SK-N-SH (cell line): ENCODE measurements around the gene PSMC3. TPM values are rescaled to one million over a fixed set of nuclear protein-coding genes. Genes with fewer than 3 reads are reported as not detected.
A peak's percentile ranks its signal among the peaks of the same experiment; 100 is the strongest.

ENCODE experiments used
- CTCF ChIA-PET: fragments of 300-600, 350-600 bp; formaldehyde crosslinking; extraction: SDS; loops from one replicate; lab custom pipeline; 2021; lab: Yijun Ruan, JAX
- POLR2A ChIA-PET: fragments of 350-600 bp; sonication (Branson Sonifier 250); formaldehyde crosslinking; extraction: SDS; loops from one replicate; lab custom pipeline; 2020; ENCODE audit warnings: antibody characterized with exemption, inconsistent platforms; lab: Yijun Ruan, JAX
- DNase-seq: peaks from one replicate; pipeline ENCODE4 v3.0.0; 2012
- H2AFZ ChIP-seq: fragments of 200-600 bp; sonication (generic); 2 replicates; pipeline ENCODE4 v1.8.1; 2016; ENCODE audit warnings: antibody characterized with exemption, mild to moderate bottlenecking, low read depth
- H3F3A ChIP-seq: fragments of 200-600 bp; sonication (generic); replicated peaks from 2 replicates; pipeline ENCODE3; 2016; ENCODE audit warnings: antibody characterized with exemption, mild to moderate bottlenecking; ENCODE audit not compliant: insufficient read depth
- H3K27ac ChIP-seq, 2 experiments: fragments of 200-500 bp in 1 of 2; fragments of 200-600 bp in 1 of 2; sonication (Bioruptor generic) in 1 of 2; sonication (generic), shearing (Covaris generic) in 1 of 2; 2 replicates each; pipeline versions ENCODE4 v1.5.1 to v1.6.1; 2014 to 2016; ENCODE audit warnings: low read depth in 2 of 2, inconsistent platforms in 1 of 2, low read length in 1 of 2, mild to moderate bottlenecking in 1 of 2, mixed read lengths in 1 of 2
- H3K27me3 ChIP-seq: fragments of 200-600 bp; sonication (generic), shearing (Covaris generic); 2 replicates; pipeline ENCODE4 v1.6.1; 2016; ENCODE audit warnings: mixed run types; ENCODE audit not compliant: insufficient read depth
- H3K36me3 ChIP-seq, 2 experiments: fragments of 200-500 bp in 1 of 2; fragments of 200-600 bp in 1 of 2; sonication (Bioruptor generic) in 1 of 2; sonication (generic) in 1 of 2; replicated peaks in 1 of 2; 2 replicates each; pipeline versions ENCODE3 to v1.5.1; 2014 to 2016; ENCODE audit warnings: low read length in 1 of 2, mild to moderate bottlenecking in 1 of 2; ENCODE audit not compliant: insufficient read depth in 2 of 2, control insufficient read depth in 1 of 2
- H3K4me1 ChIP-seq, 2 experiments: fragments of 200-500 bp in 1 of 2; fragments of 200-600 bp in 1 of 2; sonication (Bioruptor generic) in 1 of 2; sonication (generic), shearing (Covaris generic) in 1 of 2; 2 replicates each; pipeline versions ENCODE4 v1.5.1 to v1.6.1; 2014 to 2016; ENCODE audit warnings: low read depth in 1 of 2, low read length in 1 of 2, mixed run types in 1 of 2; ENCODE audit not compliant: insufficient read depth in 2 of 2, control insufficient read depth in 1 of 2
- H3K4me2 ChIP-seq: fragments of 200-600 bp; sonication (generic), shearing (Covaris generic); 2 replicates; pipeline ENCODE4 v1.6.1; 2017; ENCODE audit warnings: mixed run types
- H3K4me3 ChIP-seq, 2 experiments: fragments of 200-500 bp in 1 of 2; fragments of 200-600 bp in 1 of 2; sonication (Bioruptor generic) in 1 of 2; sonication (generic), shearing (Covaris generic) in 1 of 2; 2 replicates each; pipeline versions ENCODE4 v1.5.1 to v1.8.1; 2014 to 2016; ENCODE audit warnings: low read depth in 2 of 2, inconsistent platforms in 1 of 2, low read length in 1 of 2, mild to moderate bottlenecking in 1 of 2, mixed read lengths in 1 of 2, moderate library complexity in 1 of 2
- H3K79me2 ChIP-seq: fragments of 200-600 bp; sonication (generic); 2 replicates; pipeline ENCODE4 v1.8.1; 2017; ENCODE audit warnings: mild to moderate bottlenecking; ENCODE audit not compliant: insufficient read depth
- H3K9ac ChIP-seq: fragments of 200-600 bp; sonication (generic); 2 replicates; pipeline ENCODE4 v1.6.1; 2017; ENCODE audit warnings: mixed run types
- H3K9me2 ChIP-seq: fragments of 200-600 bp; sonication (generic); 2 replicates; pipeline ENCODE4 v1.6.1; 2017; ENCODE audit warnings: mixed run types
- H3K9me3 ChIP-seq: fragments of 200-600 bp; sonication (generic); 2 replicates; pipeline ENCODE4 v1.6.1; 2017; ENCODE audit warnings: mixed run types, mild to moderate bottlenecking, moderate library complexity
- H4K20me1 ChIP-seq: fragments of 200-600 bp; sonication (generic); 2 replicates; pipeline ENCODE4 v1.6.1; 2017; ENCODE audit warnings: mild to moderate bottlenecking, mixed run types; ENCODE audit not compliant: insufficient read depth
- CHD2 ChIP-seq: fragments of 150-350 bp; IDR thresholded peaks from 2 replicates; pipeline ENCODE4 v1.6.1; 2018; ENCODE audit warnings: low read length; ENCODE audit not compliant: partially characterized antibody
- CTCF ChIP-seq: fragments of 200-600 bp; sonication (generic); IDR thresholded peaks from 2 replicates; pipeline ENCODE4 v1.6.1; 2017; ENCODE audit warnings: antibody characterized with exemption, mild to moderate bottlenecking, moderate library complexity
- ELF1 ChIP-seq: IDR thresholded peaks from 2 replicates; pipeline ENCODE4 v1.4.0; 2012
- EZH2phosphoT487 ChIP-seq: fragments of 200-600 bp; sonication (generic); IDR thresholded peaks from 2 replicates; pipeline ENCODE4 v1.6.1; 2017; ENCODE audit warnings: low read depth, mixed run types, mild to moderate bottlenecking, antibody characterized with exemption, moderate library complexity, borderline replicate concordance
- FOSL2 ChIP-seq: IDR thresholded peaks from 2 replicates; pipeline ENCODE4 v1.4.0; 2012; ENCODE audit warnings: low read depth, mild to moderate bottlenecking, moderate library complexity, borderline replicate concordance
- FOXM1 ChIP-seq: IDR thresholded peaks from 2 replicates; pipeline ENCODE4 v1.4.0; 2012; ENCODE audit warnings: low read depth, mild to moderate bottlenecking
- GABPA ChIP-seq: IDR thresholded peaks from 2 replicates; pipeline ENCODE4 v1.4.0; 2012; ENCODE audit warnings: low read depth, mild to moderate bottlenecking
- RAD21 ChIP-seq: IDR thresholded peaks from 2 replicates; pipeline ENCODE4 v1.6.1; 2012; ENCODE audit warnings: mild to moderate bottlenecking, low read length
- REST ChIP-seq: IDR thresholded peaks from 2 replicates; pipeline ENCODE4 v1.6.1; 2012; ENCODE audit warnings: mild to moderate bottlenecking, low read depth, low read length, moderate library complexity
- RFX5 ChIP-seq: IDR thresholded peaks from 2 replicates; pipeline ENCODE4 v1.6.1; 2012; ENCODE audit warnings: mild to moderate bottlenecking, improper control_type of control experiment, low read length
- SIN3A ChIP-seq: IDR thresholded peaks from 2 replicates; pipeline ENCODE4 v1.6.1; 2012; ENCODE audit warnings: low read depth, mild to moderate bottlenecking, low read length, moderate library complexity, borderline replicate concordance
- TAF1 ChIP-seq: IDR thresholded peaks from 2 replicates; pipeline ENCODE4 v1.6.1; 2012; ENCODE audit warnings: low read depth, mild to moderate bottlenecking, low read length, moderate library complexity, borderline replicate concordance
- TEAD4 ChIP-seq: IDR thresholded peaks from 2 replicates; pipeline ENCODE4 v1.4.0; 2012; ENCODE audit warnings: mild to moderate bottlenecking, borderline replicate concordance; ENCODE audit not compliant: insufficient read depth
- ZBTB33 ChIP-seq: IDR thresholded peaks from 2 replicates; pipeline ENCODE4 v1.4.0; 2012; ENCODE audit warnings: low read depth, borderline replicate concordance
- WGBS: methylation state at CpG from one replicate; pipeline ENCODE4 v1.1.6; 2017; ENCODE audit warnings: low lambda C conversion rate; 5-methylcytosine and 5-hydroxymethylcytosine counted together
- polyA plus RNA-seq, 3 experiments: library from polyadenylated mRNA; depleted of rRNA; stranded (reverse); fragments of >200 nt; gene quantifications; 2 replicates each; pipeline ENCODE4 v1.2.3, GENCODE V29; 2012
- TF ChIP-seq, protein P1 (sequence below): IDR thresholded peaks from 2 replicates; pipeline ENCODE4; 2012
- TF ChIP-seq, protein P2 (sequence below): IDR thresholded peaks from 2 replicates; pipeline ENCODE4 v1.4.0; 2012; ENCODE audit warnings: low read depth, borderline replicate concordance

The PSMC3 gene
- polyA plus RNA-seq, 1 of the 3 experiments (the other 2 are of a cell fraction) = 184 TPM

GRCh38 chr11:47413351-47413750 lies 12.9 kb downstream of the PSMC3 start:
- Histone ChIP-seq H3K79me2 (peaks cover 42% of the 10 kb centered on the region), H3K27ac (peak overlapping the region in 1 of 2 experiments; percentile 38; a peak in 1 of 4 replicates), H3K9ac (no peak overlapping the region), H3K9me3 (no peaks in the 10 kb centered on the region), H3K4me3 (no peak overlapping the region), H3K9me2 (no peaks in the 10 kb centered on the region), H3K27me3 (no peaks in the 10 kb centered on the region), H4K20me1 (0 out of 2 replicates have a peak, but pooled peaks cover 3% of the 10 kb centered on the region), H3F3A (peaks cover 33% of the 10 kb centered on the region), H3K36me3 (peaks cover 47 to 48% of the 10 kb centered on the region in 2 experiments), H3K4me1 (peaks cover 29 to 33% of the 10 kb centered on the region in 2 experiments; a peak in 3 of 4 replicates), H3K4me2 (no peak overlapping the region), H2AFZ (no peak overlapping the region)
- ChIA-PET CTCF (interaction anchor here (2.0 to 20.7 kb wide), 2 partner anchors 11 to 42 kb away, joined by 15 to 239 read pairs; no protein-coding TSS in a partner anchor), POLR2A (no interaction called here)
- WGBS = 88% methylated on average over 12 of the region's 13 CpGs
- TF ChIP-seq FOSL2 (no peak), REST (no peak), SIN3A (no peak), GABPA (no peak), CTCF (no peak), ELF1 (no peak), CHD2 (no peak), TEAD4 (no peak), ZBTB33 (no peak), TAF1 (no peak), EZH2phosphoT487 (no peak), RAD21 (no peak), RFX5 (no peak), FOXM1 (no peak)
- TF ChIP-seq, protein P1, sequence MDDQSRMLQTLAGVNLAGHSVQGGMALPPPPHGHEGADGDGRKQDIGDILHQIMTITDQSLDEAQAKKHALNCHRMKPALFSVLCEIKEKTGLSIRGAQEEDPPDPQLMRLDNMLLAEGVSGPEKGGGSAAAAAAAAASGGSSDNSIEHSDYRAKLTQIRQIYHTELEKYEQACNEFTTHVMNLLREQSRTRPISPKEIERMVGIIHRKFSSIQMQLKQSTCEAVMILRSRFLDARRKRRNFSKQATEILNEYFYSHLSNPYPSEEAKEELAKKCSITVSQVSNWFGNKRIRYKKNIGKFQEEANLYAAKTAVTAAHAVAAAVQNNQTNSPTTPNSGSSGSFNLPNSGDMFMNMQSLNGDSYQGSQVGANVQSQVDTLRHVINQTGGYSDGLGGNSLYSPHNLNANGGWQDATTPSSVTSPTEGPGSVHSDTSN = no peak
- TF ChIP-seq, protein P2, sequence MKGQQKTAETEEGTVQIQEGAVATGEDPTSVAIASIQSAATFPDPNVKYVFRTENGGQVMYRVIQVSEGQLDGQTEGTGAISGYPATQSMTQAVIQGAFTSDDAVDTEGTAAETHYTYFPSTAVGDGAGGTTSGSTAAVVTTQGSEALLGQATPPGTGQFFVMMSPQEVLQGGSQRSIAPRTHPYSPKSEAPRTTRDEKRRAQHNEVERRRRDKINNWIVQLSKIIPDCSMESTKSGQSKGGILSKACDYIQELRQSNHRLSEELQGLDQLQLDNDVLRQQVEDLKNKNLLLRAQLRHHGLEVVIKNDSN = no peak
- no peak for DNase-seq
